Measurements from ENCODE around the gene TIMM44. TPM values are rescaled to one million over a fixed set of nuclear protein-coding genes. Genes with fewer than 3 reads are reported as not detected.

Gene TIMM44
- total and polyA plus RNA-seq, 2 of the 8 experiments (the other 6 are each of a cell fraction or from before 2014, with no cell fraction given): 131 to 150 TPM

DNA sequence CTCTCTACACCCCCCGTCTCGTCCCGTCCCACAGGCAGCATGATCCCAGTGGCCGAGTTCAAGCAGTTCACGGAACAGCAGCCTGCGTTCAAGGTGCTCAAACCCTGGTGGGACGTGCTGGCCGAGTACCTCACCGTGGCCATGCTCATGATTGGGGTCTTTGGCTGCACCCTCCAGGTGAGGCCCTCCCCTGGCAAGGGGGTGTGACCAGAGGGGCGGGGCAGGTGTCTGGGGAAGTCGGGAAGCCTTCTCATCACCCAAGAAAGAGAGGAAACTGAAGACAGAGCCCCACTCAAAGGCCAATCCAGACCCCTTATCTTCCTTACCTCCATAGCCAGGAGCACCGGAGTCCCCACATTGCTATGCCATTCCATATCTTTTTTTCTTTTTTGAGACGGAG, 47.9 kb downstream of the TIMM44 start (continued):
- TF ChIP-seq, protein P1, sequence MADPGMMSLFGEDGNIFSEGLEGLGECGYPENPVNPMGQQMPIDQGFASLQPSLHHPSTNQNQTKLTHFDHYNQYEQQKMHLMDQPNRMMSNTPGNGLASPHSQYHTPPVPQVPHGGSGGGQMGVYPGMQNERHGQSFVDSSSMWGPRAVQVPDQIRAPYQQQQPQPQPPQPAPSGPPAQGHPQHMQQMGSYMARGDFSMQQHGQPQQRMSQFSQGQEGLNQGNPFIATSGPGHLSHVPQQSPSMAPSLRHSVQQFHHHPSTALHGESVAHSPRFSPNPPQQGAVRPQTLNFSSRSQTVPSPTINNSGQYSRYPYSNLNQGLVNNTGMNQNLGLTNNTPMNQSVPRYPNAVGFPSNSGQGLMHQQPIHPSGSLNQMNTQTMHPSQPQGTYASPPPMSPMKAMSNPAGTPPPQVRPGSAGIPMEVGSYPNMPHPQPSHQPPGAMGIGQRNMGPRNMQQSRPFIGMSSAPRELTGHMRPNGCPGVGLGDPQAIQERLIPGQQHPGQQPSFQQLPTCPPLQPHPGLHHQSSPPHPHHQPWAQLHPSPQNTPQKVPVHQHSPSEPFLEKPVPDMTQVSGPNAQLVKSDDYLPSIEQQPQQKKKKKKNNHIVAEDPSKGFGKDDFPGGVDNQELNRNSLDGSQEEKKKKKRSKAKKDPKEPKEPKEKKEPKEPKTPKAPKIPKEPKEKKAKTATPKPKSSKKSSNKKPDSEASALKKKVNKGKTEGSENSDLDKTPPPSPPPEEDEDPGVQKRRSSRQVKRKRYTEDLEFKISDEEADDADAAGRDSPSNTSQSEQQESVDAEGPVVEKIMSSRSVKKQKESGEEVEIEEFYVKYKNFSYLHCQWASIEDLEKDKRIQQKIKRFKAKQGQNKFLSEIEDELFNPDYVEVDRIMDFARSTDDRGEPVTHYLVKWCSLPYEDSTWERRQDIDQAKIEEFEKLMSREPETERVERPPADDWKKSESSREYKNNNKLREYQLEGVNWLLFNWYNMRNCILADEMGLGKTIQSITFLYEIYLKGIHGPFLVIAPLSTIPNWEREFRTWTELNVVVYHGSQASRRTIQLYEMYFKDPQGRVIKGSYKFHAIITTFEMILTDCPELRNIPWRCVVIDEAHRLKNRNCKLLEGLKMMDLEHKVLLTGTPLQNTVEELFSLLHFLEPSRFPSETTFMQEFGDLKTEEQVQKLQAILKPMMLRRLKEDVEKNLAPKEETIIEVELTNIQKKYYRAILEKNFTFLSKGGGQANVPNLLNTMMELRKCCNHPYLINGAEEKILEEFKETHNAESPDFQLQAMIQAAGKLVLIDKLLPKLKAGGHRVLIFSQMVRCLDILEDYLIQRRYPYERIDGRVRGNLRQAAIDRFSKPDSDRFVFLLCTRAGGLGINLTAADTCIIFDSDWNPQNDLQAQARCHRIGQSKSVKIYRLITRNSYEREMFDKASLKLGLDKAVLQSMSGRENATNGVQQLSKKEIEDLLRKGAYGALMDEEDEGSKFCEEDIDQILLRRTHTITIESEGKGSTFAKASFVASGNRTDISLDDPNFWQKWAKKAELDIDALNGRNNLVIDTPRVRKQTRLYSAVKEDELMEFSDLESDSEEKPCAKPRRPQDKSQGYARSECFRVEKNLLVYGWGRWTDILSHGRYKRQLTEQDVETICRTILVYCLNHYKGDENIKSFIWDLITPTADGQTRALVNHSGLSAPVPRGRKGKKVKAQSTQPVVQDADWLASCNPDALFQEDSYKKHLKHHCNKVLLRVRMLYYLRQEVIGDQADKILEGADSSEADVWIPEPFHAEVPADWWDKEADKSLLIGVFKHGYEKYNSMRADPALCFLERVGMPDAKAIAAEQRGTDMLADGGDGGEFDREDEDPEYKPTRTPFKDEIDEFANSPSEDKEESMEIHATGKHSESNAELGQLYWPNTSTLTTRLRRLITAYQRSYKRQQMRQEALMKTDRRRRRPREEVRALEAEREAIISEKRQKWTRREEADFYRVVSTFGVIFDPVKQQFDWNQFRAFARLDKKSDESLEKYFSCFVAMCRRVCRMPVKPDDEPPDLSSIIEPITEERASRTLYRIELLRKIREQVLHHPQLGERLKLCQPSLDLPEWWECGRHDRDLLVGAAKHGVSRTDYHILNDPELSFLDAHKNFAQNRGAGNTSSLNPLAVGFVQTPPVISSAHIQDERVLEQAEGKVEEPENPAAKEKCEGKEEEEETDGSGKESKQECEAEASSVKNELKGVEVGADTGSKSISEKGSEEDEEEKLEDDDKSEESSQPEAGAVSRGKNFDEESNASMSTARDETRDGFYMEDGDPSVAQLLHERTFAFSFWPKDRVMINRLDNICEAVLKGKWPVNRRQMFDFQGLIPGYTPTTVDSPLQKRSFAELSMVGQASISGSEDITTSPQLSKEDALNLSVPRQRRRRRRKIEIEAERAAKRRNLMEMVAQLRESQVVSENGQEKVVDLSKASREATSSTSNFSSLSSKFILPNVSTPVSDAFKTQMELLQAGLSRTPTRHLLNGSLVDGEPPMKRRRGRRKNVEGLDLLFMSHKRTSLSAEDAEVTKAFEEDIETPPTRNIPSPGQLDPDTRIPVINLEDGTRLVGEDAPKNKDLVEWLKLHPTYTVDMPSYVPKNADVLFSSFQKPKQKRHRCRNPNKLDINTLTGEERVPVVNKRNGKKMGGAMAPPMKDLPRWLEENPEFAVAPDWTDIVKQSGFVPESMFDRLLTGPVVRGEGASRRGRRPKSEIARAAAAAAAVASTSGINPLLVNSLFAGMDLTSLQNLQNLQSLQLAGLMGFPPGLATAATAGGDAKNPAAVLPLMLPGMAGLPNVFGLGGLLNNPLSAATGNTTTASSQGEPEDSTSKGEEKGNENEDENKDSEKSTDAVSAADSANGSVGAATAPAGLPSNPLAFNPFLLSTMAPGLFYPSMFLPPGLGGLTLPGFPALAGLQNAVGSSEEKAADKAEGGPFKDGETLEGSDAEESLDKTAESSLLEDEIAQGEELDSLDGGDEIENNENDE (IDR thresholded peaks at IDR 0.05; ENCODE audit: insufficient replicate concordance, low read length): no peak
- TF ChIP-seq NANOG (IDR thresholded peaks at IDR 0.05; ENCODE audit: insufficient read depth, low read depth, low read length, poor library complexity, severe bottlenecking): no peak
- no peak for TF ChIP-seq SIRT6 (IDR thresholded peaks at IDR 0.05; ENCODE audit: low read length)
- no peak for TF ChIP-seq HDAC2 (IDR thresholded peaks at IDR 0.05; ENCODE audit: borderline replicate concordance in 1 of 2, low read depth in 2 of 2, low read length in 2 of 2)
- TF ChIP-seq CREB1 (IDR thresholded peaks at IDR 0.05): no peak
- no peak for TF ChIP-seq RXRA (IDR thresholded peaks at IDR 0.05; ENCODE audit: insufficient read depth, low read depth, low read length)
